ENCODE measurements around the gene AKAP7. TPM values are rescaled to one million over a fixed set of nuclear protein-coding genes. Genes with fewer than 3 reads are reported as not detected.
"Not testable (repeated sequence)": the region's sequence is repeated elsewhere in the genome, so short reads cannot be mapped to it uniquely, and the experiment has no call there.

Gene AKAP7
- polyA plus RNA-seq, 4 donors: 8.2 to 17.8 (median 13.9) TPM

GRCh38 chr6:131286469-131287040 lies 151.3 kb downstream of the AKAP7 start:
- DNase-seq (ENCODE audit: low read depth in 4 of 4, low spot score in 3 of 4): no peak

GRCh38 chr6:131288214-131288613 lies 152.9 kb downstream of the AKAP7 start:
- DNase-seq (ENCODE audit: low read depth in 4 of 4, low spot score in 3 of 4): no peak

GRCh38 chr6:131290955-131291354 lies 155.7 kb downstream of the AKAP7 start:
- no peak for DNase-seq (ENCODE audit: low read depth in 4 of 4, low spot score in 3 of 4)

- peak in 1 of 4 donors; percentile 2 for DNase-seq (ENCODE audit: low read depth in 4 of 4, low spot score in 3 of 4)
Measured at GRCh38 chr6:131292145-131292938, 157.1 kb downstream of the AKAP7 start.

- DNase-seq (ENCODE audit: low read depth in 4 of 4, low spot score in 3 of 4): no peak
Measured at GRCh38 chr6:131293472-131293911, 158.2 kb downstream of the AKAP7 start.

- DNase-seq (ENCODE audit: low read depth in 4 of 4, low spot score in 3 of 4): no peak
Measured at GRCh38 chr6:131295081-131295480, 159.8 kb downstream of the AKAP7 start.

GRCh38 chr6:131300826-131301225 lies 165.6 kb downstream of the AKAP7 start:
- DNase-seq (ENCODE audit: low read depth in 4 of 4, low spot score in 3 of 4): not testable (repeated sequence)

GRCh38 chr6:131303338-131303930 lies 168.2 kb downstream of the AKAP7 start:
- DNase-seq (ENCODE audit: low read depth in 4 of 4, low spot score in 3 of 4): no peak

GRCh38 chr6:131305037-131305850 lies 170.0 kb downstream of the AKAP7 start:
- no peak for DNase-seq (ENCODE audit: low read depth in 4 of 4, low spot score in 3 of 4)

- DNase-seq (ENCODE audit: low read depth in 4 of 4, low spot score in 3 of 4): no peak
Measured at GRCh38 chr6:131309437-131309836, 174.2 kb downstream of the AKAP7 start.

GRCh38 chr6:131314838-131315237 lies 179.6 kb downstream of the AKAP7 start:
- DNase-seq (ENCODE audit: low read depth in 4 of 4, low spot score in 3 of 4): no peak

GRCh38 chr6:131316654-131317053 lies 181.4 kb downstream of the AKAP7 start:
- DNase-seq (ENCODE audit: low read depth in 4 of 4, low spot score in 3 of 4): no peak

GRCh38 chr6:131317516-131317915 lies 182.2 kb downstream of the AKAP7 start:
- no peak for DNase-seq (ENCODE audit: low read depth in 4 of 4, low spot score in 3 of 4)

- DNase-seq (ENCODE audit: low read depth in 4 of 4, low spot score in 3 of 4): no peak
Measured at GRCh38 chr6:131321589-131321988, 186.3 kb downstream of the AKAP7 start.

- DNase-seq (ENCODE audit: low read depth in 4 of 4, low spot score in 3 of 4): no peak
Measured at GRCh38 chr6:131322125-131322524, 186.9 kb downstream of the AKAP7 start.

GRCh38 chr6:131325669-131326068 lies 190.4 kb downstream of the AKAP7 start:
- not testable (repeated sequence) for DNase-seq (ENCODE audit: low read depth in 4 of 4, low spot score in 3 of 4)

GRCh38 chr6:131328727-131329126 lies 193.5 kb downstream of the AKAP7 start:
- not testable (repeated sequence) for DNase-seq (ENCODE audit: low read depth in 4 of 4, low spot score in 3 of 4)

- no peak for DNase-seq (ENCODE audit: low read depth in 4 of 4, low spot score in 3 of 4)
Measured at GRCh38 chr6:131331151-131331550, 195.9 kb downstream of the AKAP7 start.

- no peak for DNase-seq (ENCODE audit: low read depth in 4 of 4, low spot score in 3 of 4)
Measured at GRCh38 chr6:131331873-131332781, 196.9 kb downstream of the AKAP7 start.
